PC-3 (cell line): ENCODE measurements around the gene RCSD1.

Experiments used
- EZH2 ChIP-seq: fragments of 300-600 bp; sonication (generic); IDR thresholded peaks from one replicate; pipeline ENCODE4 v1.6.1; 2017; ENCODE audit warnings: antibody characterized with exemption, mild to moderate bottlenecking, low read length; ENCODE audit not compliant: unreplicated experiment
- EZH2phosphoT487 ChIP-seq: fragments of 300-600 bp; sonication (generic); IDR thresholded peaks from 2 replicates; pipeline ENCODE4 v1.6.1; 2018; ENCODE audit warnings: mild to moderate bottlenecking, antibody characterized with exemption, low read length, borderline replicate concordance
- TF ChIP-seq, protein P1 (sequence below): fragments of 300-600 bp; sonication (generic); conservative IDR thresholded peaks from 2 replicates; pipeline ENCODE4 v1.5.1; 2017; ENCODE audit warnings: antibody characterized with exemption, low read depth, mild to moderate bottlenecking, low read length

DNA sequence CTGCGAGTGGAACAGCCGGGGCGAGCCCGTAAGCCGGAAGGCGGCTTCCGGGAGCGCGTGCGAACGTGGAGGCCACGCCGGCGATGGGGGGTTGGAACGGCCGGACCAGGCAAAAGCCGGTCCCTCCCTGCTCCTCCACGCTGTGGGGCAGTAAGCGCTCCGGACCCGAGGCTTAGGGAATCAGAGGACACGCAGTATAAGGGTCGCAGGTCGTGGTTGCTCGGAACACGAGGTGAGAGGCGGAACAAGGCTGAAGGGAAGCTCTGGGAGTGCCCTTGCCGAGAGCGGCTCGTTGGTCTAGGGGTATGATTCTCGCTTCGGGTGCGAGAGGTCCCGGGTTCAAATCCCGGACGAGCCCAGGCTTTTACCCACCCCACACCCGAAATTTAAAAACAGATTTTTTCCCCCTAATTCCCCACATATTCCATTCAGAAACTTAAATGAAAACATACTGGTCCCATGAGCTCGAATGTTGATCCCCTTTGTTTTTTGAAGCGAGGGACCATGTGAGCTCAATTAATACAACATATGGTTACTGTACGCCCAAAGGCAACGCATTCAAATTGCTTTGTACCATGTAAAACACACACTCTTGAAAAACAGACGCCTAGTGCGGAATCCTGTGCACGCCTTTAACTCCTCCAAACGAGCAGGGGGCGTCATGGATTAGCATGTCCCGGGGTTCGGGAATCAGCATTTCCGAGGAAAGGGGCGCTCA is 84.6 kb downstream of the RCSD1 start:
- TF ChIP-seq EZH2 (no peak), EZH2phosphoT487 (no peak)
- TF ChIP-seq, protein P1, sequence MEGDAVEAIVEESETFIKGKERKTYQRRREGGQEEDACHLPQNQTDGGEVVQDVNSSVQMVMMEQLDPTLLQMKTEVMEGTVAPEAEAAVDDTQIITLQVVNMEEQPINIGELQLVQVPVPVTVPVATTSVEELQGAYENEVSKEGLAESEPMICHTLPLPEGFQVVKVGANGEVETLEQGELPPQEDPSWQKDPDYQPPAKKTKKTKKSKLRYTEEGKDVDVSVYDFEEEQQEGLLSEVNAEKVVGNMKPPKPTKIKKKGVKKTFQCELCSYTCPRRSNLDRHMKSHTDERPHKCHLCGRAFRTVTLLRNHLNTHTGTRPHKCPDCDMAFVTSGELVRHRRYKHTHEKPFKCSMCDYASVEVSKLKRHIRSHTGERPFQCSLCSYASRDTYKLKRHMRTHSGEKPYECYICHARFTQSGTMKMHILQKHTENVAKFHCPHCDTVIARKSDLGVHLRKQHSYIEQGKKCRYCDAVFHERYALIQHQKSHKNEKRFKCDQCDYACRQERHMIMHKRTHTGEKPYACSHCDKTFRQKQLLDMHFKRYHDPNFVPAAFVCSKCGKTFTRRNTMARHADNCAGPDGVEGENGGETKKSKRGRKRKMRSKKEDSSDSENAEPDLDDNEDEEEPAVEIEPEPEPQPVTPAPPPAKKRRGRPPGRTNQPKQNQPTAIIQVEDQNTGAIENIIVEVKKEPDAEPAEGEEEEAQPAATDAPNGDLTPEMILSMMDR: no peak
